ENCODE measurements around the gene NPM1. TPM values are rescaled to one million over a fixed set of nuclear protein-coding genes. Genes with fewer than 3 reads are reported as not detected.
A peak's percentile ranks its signal among the peaks of the same experiment; 100 is the strongest.
"Not testable (repeated sequence)": the region's sequence is repeated elsewhere in the genome, so short reads cannot be mapped to it uniquely, and the experiment has no call there.

The NPM1 gene
- 1,000 to 10,000 TPM; 1,050 to 1,562 TPM for total RNA-seq

- peak; percentile 97 for DNase-seq
- Mint-ChIP-seq H3K9me3 (no peaks in the 10 kb centered on the region), H3K27ac (peak within 1 kb of the TSS; percentile 98), H3K27me3 (peaks cover 2% of the 10 kb centered on the region), H3K36me3 (ENCODE audit: low read depth) (peaks cover 35% of the 10 kb centered on the region), H3K4me1 (peaks cover 38% of the 10 kb centered on the region), H3K4me3 (peak within 1 kb of the TSS; percentile 97)
- ChIA-PET POLR2A (interaction anchor here (0.7 kb wide), 2 partner anchors 18 to 905 kb away, joined by 3 to 7 read pairs; no protein-coding TSS in a partner anchor), CTCF (interaction anchor here (0.6 to 1.5 kb wide), 2 partner anchors 32 to 1515 kb away, joined by 3 read pairs; partner anchors contain the start of gene FGF18)
Measured at GRCh38 chr5:171387345-171387969, at the start of gene NPM1. NPM1 (plus strand) TSS chr5:171387849; CDS start chr5:171387949, 100 bp downstream.

GRCh38 chr5:171340042-171340441, 47.6 kb upstream of the NPM1 start:
- POLR2A ChIA-PET, result no interaction called here
- H3K9me3 Mint-ChIP-seq, result no peaks in the 10 kb centered on the region

GRCh38 chr5:171340491-171340890, 47.2 kb upstream of the NPM1 start:
- Mint-ChIP-seq H3K27me3 (peaks cover 39% of the 10 kb centered on the region), H3K27ac (no peak overlapping the region), H3K4me3 (no peak overlapping the region), H3K9me3 (no peaks in the 10 kb centered on the region), H3K4me1 (peaks cover 5% of the 10 kb centered on the region), H3K36me3 (ENCODE audit: low read depth) (no peaks in the 10 kb centered on the region)
- CTCF ChIA-PET, result interaction anchor here (0.6 kb wide), 2 partner anchors 46 to 257 kb away, joined by 3 to 4 read pairs; no protein-coding TSS in a partner anchor
- POLR2A ChIA-PET, result no interaction called here
- DNase-seq, result no peak

More at GRCh38 chr5:171340042-171340441, 47.6 kb upstream of the NPM1 start:
- DNase-seq, result no peak
- Mint-ChIP-seq H3K4me1 (peaks cover 5% of the 10 kb centered on the region), H3K27me3 (peaks cover 43% of the 10 kb centered on the region), H3K36me3 (ENCODE audit: low read depth) (no peaks in the 10 kb centered on the region), H3K4me3 (no peak overlapping the region), H3K27ac (no peak overlapping the region)
- CTCF ChIA-PET, result no interaction called here

GRCh38 chr5:171342362-171343111, 45.1 kb upstream of the NPM1 start:
- ChIA-PET CTCF (interaction anchor here (1.9 kb wide), 1 partner anchor 12 kb away, joined by 4 read pairs; no protein-coding TSS in a partner anchor), POLR2A (no interaction called here)
- peaks cover 18% of the 10 kb centered on the region for H3K27me3 Mint-ChIP-seq
- no peaks in the 10 kb centered on the region for H3K36me3 Mint-ChIP-seq (ENCODE audit: low read depth)
- H3K4me3 Mint-ChIP-seq, result no peak overlapping the region
- no peak overlapping the region for H3K27ac Mint-ChIP-seq
- no peaks in the 10 kb centered on the region for H3K9me3 Mint-ChIP-seq
- DNase-seq, result peak; percentile 52
- no peaks in the 10 kb centered on the region for H3K4me1 Mint-ChIP-seq

- Mint-ChIP-seq H3K27me3 (peaks cover 6% of the 10 kb centered on the region), H3K27ac (no peak overlapping the region), H3K36me3 (ENCODE audit: low read depth) (no peaks in the 10 kb centered on the region), H3K9me3 (no peaks in the 10 kb centered on the region), H3K4me1 (no peaks in the 10 kb centered on the region), H3K4me3 (no peak overlapping the region)
- ChIA-PET CTCF (interaction anchor here (0.6 kb wide), 1 partner anchor 470 kb away, joined by 3 read pairs; no protein-coding TSS in a partner anchor), POLR2A (no interaction called here)
- no peak for DNase-seq
Measured at GRCh38 chr5:171344936-171345608, 42.6 kb upstream of the NPM1 start.

GRCh38 chr5:171351536-171352073, 36.0 kb upstream of the NPM1 start:
- no peaks in the 10 kb centered on the region for H3K27me3 Mint-ChIP-seq
- H3K4me3 Mint-ChIP-seq, result no peak overlapping the region
- DNase-seq, result no peak
- H3K9me3 Mint-ChIP-seq, result no peaks in the 10 kb centered on the region
- no peak overlapping the region for H3K27ac Mint-ChIP-seq
- no peaks in the 10 kb centered on the region for H3K36me3 Mint-ChIP-seq (ENCODE audit: low read depth)
- POLR2A ChIA-PET, result no interaction called here
- H3K4me1 Mint-ChIP-seq, result no peaks in the 10 kb centered on the region
- CTCF ChIA-PET, result interaction anchor here (2.2 kb wide), 1 partner anchor 11 kb away, joined by 7 read pairs; no protein-coding TSS in a partner anchor

- H3K27ac Mint-ChIP-seq, result peak overlapping the region; percentile 38
- ChIA-PET CTCF (no interaction called here), POLR2A (no interaction called here)
Measured at GRCh38 chr5:171355302-171355724, 32.3 kb upstream of the NPM1 start.

GRCh38 chr5:171357843-171358242, 29.8 kb upstream of the NPM1 start:
- ChIA-PET CTCF (no interaction called here), POLR2A (no interaction called here)
- Mint-ChIP-seq H3K36me3 (ENCODE audit: low read depth) (no peaks in the 10 kb centered on the region), H3K9me3 (no peaks in the 10 kb centered on the region), H3K27me3 (no peaks in the 10 kb centered on the region), H3K4me3 (no peak overlapping the region), H3K27ac (no peak overlapping the region), H3K4me1 (no peaks in the 10 kb centered on the region)
- no peak for DNase-seq

More at GRCh38 chr5:171355302-171355724, 32.3 kb upstream of the NPM1 start:
- no peaks in the 10 kb centered on the region for H3K36me3 Mint-ChIP-seq (ENCODE audit: low read depth)
- peak; percentile 12 for DNase-seq
- H3K9me3 Mint-ChIP-seq, result no peaks in the 10 kb centered on the region
- H3K4me1 Mint-ChIP-seq, result no peaks in the 10 kb centered on the region
- no peak overlapping the region for H3K4me3 Mint-ChIP-seq
- H3K27me3 Mint-ChIP-seq, result no peaks in the 10 kb centered on the region

GRCh38 chr5:171361151-171361550, 26.5 kb upstream of the NPM1 start:
- H3K27me3 Mint-ChIP-seq; POLR2A ChIA-PET; H3K36me3 Mint-ChIP-seq (ENCODE audit: low read depth); H3K9me3 Mint-ChIP-seq; H3K4me3 Mint-ChIP-seq; DNase-seq; CTCF ChIA-PET; H3K27ac Mint-ChIP-seq; H3K4me1 Mint-ChIP-seq: not testable (repeated sequence)

- H3K4me1 Mint-ChIP-seq; H3K9me3 Mint-ChIP-seq; H3K4me3 Mint-ChIP-seq; POLR2A ChIA-PET; H3K36me3 Mint-ChIP-seq (ENCODE audit: low read depth); H3K27ac Mint-ChIP-seq; DNase-seq: not testable (repeated sequence)
- CTCF ChIA-PET, result interaction anchor here (1.5 kb wide), 1 partner anchor 11 kb away, joined by 7 read pairs; no protein-coding TSS in a partner anchor
- peaks cover 14% of the 10 kb centered on the region for H3K27me3 Mint-ChIP-seq
Measured at GRCh38 chr5:171363249-171363648, 24.4 kb upstream of the NPM1 start.

- Mint-ChIP-seq H3K4me1 (peaks cover 2% of the 10 kb centered on the region), H3K27ac (no peak overlapping the region), H3K9me3 (no peaks in the 10 kb centered on the region), H3K27me3 (peaks cover 14% of the 10 kb centered on the region), H3K36me3 (ENCODE audit: low read depth) (no peaks in the 10 kb centered on the region), H3K4me3 (no peak overlapping the region)
- ChIA-PET POLR2A (no interaction called here), CTCF (interaction anchor here (1.5 kb wide), 1 partner anchor 12 kb away, joined by 7 read pairs; no protein-coding TSS in a partner anchor)
- no peak for DNase-seq
Measured at GRCh38 chr5:171363846-171364245, 23.8 kb upstream of the NPM1 start.

- no peak for DNase-seq
- POLR2A ChIA-PET, result no interaction called here
Measured at GRCh38 chr5:171365351-171365750, 22.3 kb upstream of the NPM1 start.

More at GRCh38 chr5:171365351-171365750, 22.3 kb upstream of the NPM1 start:
- CTCF ChIA-PET, result no interaction called here
- Mint-ChIP-seq H3K9me3 (no peaks in the 10 kb centered on the region), H3K27ac (no peak overlapping the region), H3K4me1 (peaks cover 2% of the 10 kb centered on the region), H3K27me3 (peaks cover 14% of the 10 kb centered on the region), H3K4me3 (no peak overlapping the region), H3K36me3 (ENCODE audit: low read depth) (no peaks in the 10 kb centered on the region)
